GM12878 (cell line): ENCODE measurements around the gene STARD5. TPM values are rescaled to one million over a fixed set of nuclear protein-coding genes. Genes with fewer than 3 reads are reported as not detected.

Experiments
- ATAC-seq: fragments of 200-7000 bp; cut with Tn5 transposase; 3 replicates; pipeline ENCODE4 v1.9.1; 2020; ENCODE audit warnings: mild to moderate bottlenecking, moderate library complexity
- BruUV-seq: library from RNA; stranded (reverse); fragments of 400-500 nt; replicated peaks from 2 replicates; lab custom pipeline; 2021; lab: Mats Ljungman, UMichigan
- CTCF ChIA-PET: fragments of 300-600 bp; sonication (Branson Sonifier 250); formaldehyde crosslinking; extraction: SDS; loops from one replicate; lab custom pipeline; 2021; ENCODE audit warnings: inconsistent platforms; lab: Yijun Ruan, JAX
- POLR2A ChIA-PET: fragments of 350-600 bp; formaldehyde crosslinking; extraction: SDS; loops from one replicate; lab custom pipeline; 2021; ENCODE audit warnings: inconsistent platforms; lab: Charles Lee
- RAD21 ChIA-PET: fragments of 300-600 bp; sonication (Branson Sonifier 250); formaldehyde crosslinking; loops from one replicate; lab custom pipeline; 2023; ENCODE audit warnings: antibody characterized with exemption; ENCODE audit not compliant: unreplicated experiment; lab: Charles Lee
- SMC1A ChIA-PET: fragments of 300-600 bp; sonication (Branson Sonifier 250); formaldehyde crosslinking; loops from one replicate; lab custom pipeline; 2023; ENCODE audit not compliant: unreplicated experiment, uncharacterized antibody; lab: Charles Lee
- DNase-seq: peaks from one replicate; pipeline ENCODE4 v3.0.0-alpha.2; 2011; ENCODE audit warnings: low read depth, low spot score
- FAIRE-seq: peaks from 3 replicates; lab custom pipeline; 2011; peaks lifted over from hg19 to GRCh38; lab: Jason Lieb, UNC
- H2AFZ ChIP-seq: 2 replicates; pipeline ENCODE4 v1.6.0; 2011; ENCODE audit warnings: low read depth, low read length, control low read depth; ENCODE audit not compliant: control insufficient read depth
- H3K27ac ChIP-seq: 2 replicates; pipeline ENCODE4 v1.5.1; 2011; ENCODE audit warnings: control low read depth; ENCODE audit not compliant: control insufficient read depth, insufficient read depth
- H3K27me3 ChIP-seq, 2 experiments: replicated peaks in 1 of 2; 2 replicates each; pipeline versions ENCODE4 v1.6.0 to v1.6.1; 2011; ENCODE audit warnings: low read length in 1 of 2; ENCODE audit not compliant: control insufficient read depth in 2 of 2, insufficient read depth in 2 of 2
- H3K36me3 ChIP-seq, 2 experiments: 2 replicates each; pipeline ENCODE4 v1.5.1; 2011; ENCODE audit warnings: low read length in 1 of 2; ENCODE audit not compliant: control insufficient read depth in 2 of 2, insufficient read depth in 2 of 2
- H3K4me1 ChIP-seq: 2 replicates; pipeline ENCODE4 v1.6.1; 2011; ENCODE audit warnings: mild to moderate bottlenecking, low read length, moderate library complexity, mixed read lengths; ENCODE audit not compliant: control insufficient read depth, insufficient read depth
- H3K4me2 ChIP-seq: 2 replicates; pipeline ENCODE4 v1.6.0; 2011; ENCODE audit warnings: control low read depth; ENCODE audit not compliant: control insufficient read depth, insufficient read depth
- H3K4me3 ChIP-seq: fragments of 200-600 bp; sonication (generic); 2 replicates; pipeline ENCODE4 v1.5.1; 2016
- H3K79me2 ChIP-seq: 2 replicates; pipeline ENCODE4 v1.6.0; 2011; ENCODE audit warnings: low read length; ENCODE audit not compliant: control insufficient read depth, insufficient read depth
- H3K9ac ChIP-seq: 2 replicates; pipeline ENCODE4 v1.8.0; 2011; ENCODE audit warnings: low read length, control low read depth, mixed read lengths; ENCODE audit not compliant: control insufficient read depth, insufficient read depth
- H3K9me3 ChIP-seq: replicated peaks from 3 replicates; pipeline ENCODE4 v1.5.1; 2011; ENCODE audit warnings: mild to moderate bottlenecking, low read length; ENCODE audit not compliant: control insufficient read depth, insufficient read depth
- H4K20me1 ChIP-seq: 2 replicates; pipeline ENCODE4 v1.6.0; 2011; ENCODE audit not compliant: control insufficient read depth, insufficient read depth
- CBX3 ChIP-seq: fragments of 200-600 bp; sonication (generic); IDR thresholded peaks from 2 replicates; pipeline ENCODE4 v1.6.1; 2016; ENCODE audit warnings: low read depth, borderline replicate concordance
- CHD4 ChIP-seq: fragments of 200-600 bp; sonication (generic); IDR thresholded peaks from 2 replicates; pipeline ENCODE4 v1.6.1; 2016; ENCODE audit warnings: mild to moderate bottlenecking
- DPF2 ChIP-seq: fragments of 450-650 bp; IDR thresholded peaks from 2 replicates; pipeline ENCODE4 v1.6.1; 2017; ENCODE audit warnings: mild to moderate bottlenecking
- ESRRA ChIP-seq: IDR thresholded peaks from 2 replicates; pipeline ENCODE4 v1.6.1; 2012; ENCODE audit warnings: mild to moderate bottlenecking, low read length, improper control_type of control experiment
- FOXM1 ChIP-seq: IDR thresholded peaks from 2 replicates; pipeline ENCODE4 v1.6.1; 2012; ENCODE audit warnings: low read depth, mild to moderate bottlenecking, inconsistent platforms, low read length, moderate library complexity
- MYB ChIP-seq: fragments of 150-350 bp; IDR thresholded peaks from 2 replicates; pipeline ENCODE4 v1.6.1; 2014; ENCODE audit warnings: mild to moderate bottlenecking, low read depth, low read length, borderline replicate concordance
- PAX5 ChIP-seq: IDR thresholded peaks from 2 replicates; pipeline ENCODE4 v1.6.1; 2011; ENCODE audit warnings: low read depth, low read length, borderline replicate concordance
- RELB ChIP-seq: fragments of 450-650 bp; IDR thresholded peaks from 2 replicates; pipeline ENCODE4 v1.6.1; 2017; ENCODE audit warnings: low read depth, mild to moderate bottlenecking, moderate library complexity
- SRF ChIP-seq, 2 experiments: IDR thresholded peaks; 2 replicates each; pipeline ENCODE4 v1.6.1; 2011; ENCODE audit warnings: low read depth in 2 of 2, low read length in 2 of 2, mild to moderate bottlenecking in 1 of 2, moderate library complexity in 1 of 2
- STAT1 ChIP-seq: fragments of 450-650 bp; conservative IDR thresholded peaks from 2 replicates; pipeline ENCODE4 v1.6.1; 2014; ENCODE audit warnings: antibody characterized with exemption, mild to moderate bottlenecking
- ZNF207 ChIP-seq: fragments of 450-650 bp; IDR thresholded peaks from 2 replicates; pipeline ENCODE4 v1.6.1; 2014; ENCODE audit warnings: antibody characterized with exemption, mild to moderate bottlenecking, borderline replicate concordance
- WGBS: methylation state at CpG from one replicate; pipeline ENCODE4 v1.1.6; 2016; ENCODE audit warnings: low lambda C conversion rate; ENCODE audit not compliant: insufficient replicate concordance, insufficient coverage; ENCODE audit errors: missing lambda C conversion rate; 5-methylcytosine and 5-hydroxymethylcytosine counted together
- in situ Hi-C: fragments of 300-500 bp; cut with MboI; formaldehyde crosslinking; loops from 9 replicates; pipeline ENCODE4 v1.14.3; 2018; ENCODE audit warnings: mixed read lengths
- intact Hi-C: fragments of 100-400 bp; cut with micrococcal nuclease; formaldehyde crosslinking; loops from one replicate; pipeline ENCODE4 v1.14.2; 2022; ENCODE audit not compliant: unreplicated experiment
- polyA plus RNA-seq, 11 experiments: library from polyadenylated mRNA; depleted of rRNA in 4 of 11; unstranded in 6 of 11; stranded (reverse) in 5 of 11; fragments of >200 nt; fragmentation: Nextera tagmentation in 4 of 11; fragmentation: Illumina TruSeq in 1 of 11; extraction: Ambion mirVana in 4 of 11; extraction: Trizol in 1 of 11; gene quantifications; 1 replicate in 1 of 11; 2 replicates in 10 of 11; pipeline versions ENCODE4 v1.2.1 to v1.2.3, GENCODE V29; 2011 to 2016; ENCODE audit warnings: inconsistent platforms in 2 of 11, missing spikeins in 2 of 11, low read depth in 1 of 11
- total RNA-seq, 4 experiments: library from RNA; depleted of rRNA in 3 of 4; stranded (reverse); fragments of >200 nt in 3 of 4; fragmentation: Illumina TruSeq in 1 of 4; extraction: Trizol in 1 of 4; gene quantifications; 2 replicates each; pipeline versions ENCODE4 v1.2.1 to v1.2.3, GENCODE V29; 2013 to 2021
- TF ChIP-seq, protein P1 (sequence below): fragments of 450-650 bp; IDR thresholded peaks from 2 replicates; pipeline ENCODE4 v1.6.1; 2017; ENCODE audit warnings: antibody characterized with exemption, mild to moderate bottlenecking, moderate library complexity
- TF ChIP-seq, protein P2 (sequence below): IDR thresholded peaks from 2 replicates; pipeline ENCODE4 v1.6.1; 2012; ENCODE audit warnings: mild to moderate bottlenecking, low read depth, low read length

Gene STARD5
- total and polyA plus RNA-seq, 10 of the 15 experiments (the other 5 are each of a cell fraction or from before 2014, with no cell fraction given): 2.3 to 9.4 (median 4.7) TPM

DNA sequence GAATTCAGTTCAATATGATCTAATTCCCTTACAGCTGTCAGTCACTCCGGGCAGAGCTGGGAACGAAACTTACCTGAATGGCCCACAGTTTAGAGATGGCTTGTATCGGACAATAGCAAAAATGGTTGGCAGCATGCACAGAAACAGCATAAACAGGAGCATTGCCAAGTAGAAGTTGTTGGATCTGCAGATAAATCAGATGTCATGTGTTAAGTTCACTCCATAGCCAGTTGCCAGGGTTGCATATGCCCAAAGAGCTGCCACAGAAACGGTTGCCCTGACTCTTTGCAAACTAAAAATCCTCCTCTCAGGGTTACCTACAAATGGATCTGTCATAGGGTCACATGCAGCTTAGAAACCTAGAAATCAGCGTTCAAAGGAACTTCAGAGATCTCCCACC lies 15.4 kb upstream of the STARD5 start (continued):
- TF ChIP-seq, protein P1, sequence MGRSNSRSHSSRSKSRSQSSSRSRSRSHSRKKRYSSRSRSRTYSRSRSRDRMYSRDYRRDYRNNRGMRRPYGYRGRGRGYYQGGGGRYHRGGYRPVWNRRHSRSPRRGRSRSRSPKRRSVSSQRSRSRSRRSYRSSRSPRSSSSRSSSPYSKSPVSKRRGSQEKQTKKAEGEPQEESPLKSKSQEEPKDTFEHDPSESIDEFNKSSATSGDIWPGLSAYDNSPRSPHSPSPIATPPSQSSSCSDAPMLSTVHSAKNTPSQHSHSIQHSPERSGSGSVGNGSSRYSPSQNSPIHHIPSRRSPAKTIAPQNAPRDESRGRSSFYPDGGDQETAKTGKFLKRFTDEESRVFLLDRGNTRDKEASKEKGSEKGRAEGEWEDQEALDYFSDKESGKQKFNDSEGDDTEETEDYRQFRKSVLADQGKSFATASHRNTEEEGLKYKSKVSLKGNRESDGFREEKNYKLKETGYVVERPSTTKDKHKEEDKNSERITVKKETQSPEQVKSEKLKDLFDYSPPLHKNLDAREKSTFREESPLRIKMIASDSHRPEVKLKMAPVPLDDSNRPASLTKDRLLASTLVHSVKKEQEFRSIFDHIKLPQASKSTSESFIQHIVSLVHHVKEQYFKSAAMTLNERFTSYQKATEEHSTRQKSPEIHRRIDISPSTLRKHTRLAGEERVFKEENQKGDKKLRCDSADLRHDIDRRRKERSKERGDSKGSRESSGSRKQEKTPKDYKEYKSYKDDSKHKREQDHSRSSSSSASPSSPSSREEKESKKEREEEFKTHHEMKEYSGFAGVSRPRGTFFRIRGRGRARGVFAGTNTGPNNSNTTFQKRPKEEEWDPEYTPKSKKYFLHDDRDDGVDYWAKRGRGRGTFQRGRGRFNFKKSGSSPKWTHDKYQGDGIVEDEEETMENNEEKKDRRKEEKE: no peak
- no peak for TF ChIP-seq DPF2

- FAIRE-seq: no peak
- RAD21 ChIA-PET: interaction anchor here (2.3 to 9.2 kb wide), 3 partner anchors 47 to 72 kb away, joined by 7 to 137 read pairs (median 19); no protein-coding TSS in a partner anchor
- TF ChIP-seq MYB (no peak), CHD4 (no peak), STAT1 (no peak), CBX3 (no peak), ZNF207 (no peak), SRF (IDR thresholded peaks at IDR 0.05; ENCODE audit: low read depth in 2 of 2, low read length in 2 of 2) (no peak), ESRRA (no peak), PAX5 (no peak), FOXM1 (no peak), RELB (no peak)
- TF ChIP-seq, protein P2, sequence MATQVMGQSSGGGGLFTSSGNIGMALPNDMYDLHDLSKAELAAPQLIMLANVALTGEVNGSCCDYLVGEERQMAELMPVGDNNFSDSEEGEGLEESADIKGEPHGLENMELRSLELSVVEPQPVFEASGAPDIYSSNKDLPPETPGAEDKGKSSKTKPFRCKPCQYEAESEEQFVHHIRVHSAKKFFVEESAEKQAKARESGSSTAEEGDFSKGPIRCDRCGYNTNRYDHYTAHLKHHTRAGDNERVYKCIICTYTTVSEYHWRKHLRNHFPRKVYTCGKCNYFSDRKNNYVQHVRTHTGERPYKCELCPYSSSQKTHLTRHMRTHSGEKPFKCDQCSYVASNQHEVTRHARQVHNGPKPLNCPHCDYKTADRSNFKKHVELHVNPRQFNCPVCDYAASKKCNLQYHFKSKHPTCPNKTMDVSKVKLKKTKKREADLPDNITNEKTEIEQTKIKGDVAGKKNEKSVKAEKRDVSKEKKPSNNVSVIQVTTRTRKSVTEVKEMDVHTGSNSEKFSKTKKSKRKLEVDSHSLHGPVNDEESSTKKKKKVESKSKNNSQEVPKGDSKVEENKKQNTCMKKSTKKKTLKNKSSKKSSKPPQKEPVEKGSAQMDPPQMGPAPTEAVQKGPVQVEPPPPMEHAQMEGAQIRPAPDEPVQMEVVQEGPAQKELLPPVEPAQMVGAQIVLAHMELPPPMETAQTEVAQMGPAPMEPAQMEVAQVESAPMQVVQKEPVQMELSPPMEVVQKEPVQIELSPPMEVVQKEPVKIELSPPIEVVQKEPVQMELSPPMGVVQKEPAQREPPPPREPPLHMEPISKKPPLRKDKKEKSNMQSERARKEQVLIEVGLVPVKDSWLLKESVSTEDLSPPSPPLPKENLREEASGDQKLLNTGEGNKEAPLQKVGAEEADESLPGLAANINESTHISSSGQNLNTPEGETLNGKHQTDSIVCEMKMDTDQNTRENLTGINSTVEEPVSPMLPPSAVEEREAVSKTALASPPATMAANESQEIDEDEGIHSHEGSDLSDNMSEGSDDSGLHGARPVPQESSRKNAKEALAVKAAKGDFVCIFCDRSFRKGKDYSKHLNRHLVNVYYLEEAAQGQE: no peak
These were observed 14.4 kb upstream of the STARD5 start for GRCh38 chr15:81338170-81339007.

More at GRCh38 chr15:81338170-81339007, 14.4 kb upstream of the STARD5 start:
- Histone ChIP-seq H3K36me3 (no peaks in the 10 kb centered on the region), H3K79me2 (no peaks in the 10 kb centered on the region), H3K4me2 (no peak overlapping the region), H2AFZ (no peak overlapping the region), H3K27me3 (no peaks in the 10 kb centered on the region), H3K4me3 (no peak overlapping the region), H3K27ac (no peak overlapping the region), H3K9ac (no peak overlapping the region), H3K9me3 (no peaks in the 10 kb centered on the region), H4K20me1 (no peaks in the 10 kb centered on the region), H3K4me1 (no peaks in the 10 kb centered on the region; the same call in 1 of the 2 replicates)
- SMC1A ChIA-PET: interaction anchor here (0.7 to 6.1 kb wide), 8 partner anchors 12 to 143 kb away, joined by 3 to 122 read pairs (median 12); no protein-coding TSS in a partner anchor
- CTCF ChIA-PET: interaction anchor here (0.7 to 11.3 kb wide), 8 partner anchors 14 to 231 kb away, joined by 3 to 242 read pairs (median 10); partner anchors contain the start of gene STARD5
- no peak for ATAC-seq
- BruUV-seq: no TSS peak
- no peak for DNase-seq
- in situ Hi-C loops (no loop called here), intact Hi-C loops (loop anchor here (5.0 kb wide), 1 partner anchor 64 kb away; no protein-coding TSS in a partner anchor)
- WGBS: 49% methylated on average over 8 of the region's 8 CpGs
- POLR2A ChIA-PET: interaction anchor here (1.3 kb wide), 1 partner anchor 63 kb away, joined by 4 read pairs; no protein-coding TSS in a partner anchor
